Activated B cell treated with CpG ODN at 0.5 μM for 24 hours (primary cell): Measurements from ENCODE around the gene NUDT1. TPM values are rescaled to one million over a fixed set of nuclear protein-coding genes. Genes with fewer than 3 reads are reported as not detected.

Source experiments
- ATAC-seq: fragments of 200-7000 bp; cut with Tn5 transposase; one replicate; pipeline ENCODE4 v1.10.0; 2021; ENCODE audit warnings: low read depth, mild to moderate bottlenecking, moderate library complexity
- CTCF ChIA-PET: fragments of 350-600 bp; sonication (Branson Sonifier 250); formaldehyde crosslinking; loops from one replicate; lab custom pipeline; 2021; ENCODE audit warnings: antibody characterized with exemption; lab: Charles Lee
- POLR2A ChIA-PET: fragments of 350-600 bp; sonication (Branson Sonifier 250); formaldehyde crosslinking; loops from one replicate; lab custom pipeline; 2021; ENCODE audit warnings: antibody characterized with exemption; lab: Charles Lee
- DNase-seq: peaks from one replicate; pipeline ENCODE4 v3.0.0; 2022
- H3K27ac Mint-ChIP-seq: one replicate; pipeline ENCODE4 v1.8.0; 2020; ENCODE audit warnings: mixed read lengths
- H3K27me3 Mint-ChIP-seq: one replicate; pipeline ENCODE4 v1.8.0; 2021; ENCODE audit warnings: mixed read lengths
- H3K36me3 Mint-ChIP-seq: one replicate; pipeline ENCODE4 v1.8.0; 2021; ENCODE audit warnings: low read depth, mixed read lengths
- H3K4me1 Mint-ChIP-seq: one replicate; pipeline ENCODE4 v1.8.0; 2021; ENCODE audit warnings: mixed read lengths
- H3K4me3 Mint-ChIP-seq: one replicate; pipeline ENCODE4 v1.8.0; 2020; ENCODE audit warnings: mild to moderate bottlenecking, mixed read lengths
- H3K9me3 Mint-ChIP-seq: one replicate; pipeline ENCODE4 v1.8.0; 2020; ENCODE audit warnings: mixed read lengths
- CTCF ChIP-seq: fragments of 200-600 bp; IDR thresholded peaks from one replicate; pipeline ENCODE4 v1.8.0; 2022; ENCODE audit warnings: antibody characterized with exemption, mild to moderate bottlenecking
- intact Hi-C: fragments of 100-400 bp; cut with micrococcal nuclease; formaldehyde crosslinking; loops from one replicate; pipeline ENCODE4 v1.15.1; 2024
- total RNA-seq: library from RNA; stranded (reverse); gene quantifications from 2 replicates; pipeline ENCODE4 v1.2.3, GENCODE V29; 2022

The NUDT1 gene
- total RNA-seq, 1 donor from 2014 or later, result 38.0 TPM

GRCh38 chr7:2295936-2296620 lies 54.1 kb downstream of the NUDT1 start:
- DNase-seq (no peak), ATAC-seq (no peak)
- intact Hi-C loops, result loop anchor here (5.0 kb wide), 2 partner anchors 194 to 231 kb away; no protein-coding TSS in a partner anchor
- CTCF ChIA-PET, result no interaction called here
- H3K9me3 Mint-ChIP-seq, result peaks cover 3% of the 10 kb centered on the region
- peak overlapping the region; percentile 85 for H3K27ac Mint-ChIP-seq
- H3K36me3 Mint-ChIP-seq, result peaks cover 16% of the 10 kb centered on the region
- peak overlapping the region; percentile 65 for H3K4me3 Mint-ChIP-seq
- H3K27me3 Mint-ChIP-seq, result no peaks in the 10 kb centered on the region
- H3K4me1 Mint-ChIP-seq, result peaks cover 62% of the 10 kb centered on the region
- TF ChIP-seq CTCF, result no peak
- POLR2A ChIA-PET, result interaction anchor here (0.5 to 7.7 kb wide), 11 partner anchors 7 to 196 kb away, joined by 3 to 75 read pairs (median 6); partner anchors contain the start of gene SNX8

- no peak for DNase-seq
- Mint-ChIP-seq H3K27me3 (no peaks in the 10 kb centered on the region), H3K4me1 (peaks cover 66% of the 10 kb centered on the region), H3K4me3 (peak overlapping the region; percentile 65), H3K9me3 (peaks cover 3% of the 10 kb centered on the region), H3K36me3 (peaks cover 22% of the 10 kb centered on the region), H3K27ac (peak overlapping the region; percentile 85)
- ChIA-PET CTCF (no interaction called here), POLR2A (interaction anchor here (0.6 to 7.7 kb wide), 8 partner anchors 8 to 197 kb away, joined by 3 to 75 read pairs (median 6); partner anchors contain the start of gene SNX8)
- intact Hi-C loops, result loop anchor here (5.0 kb wide), 2 partner anchors 195 to 230 kb away; no protein-coding TSS in a partner anchor
- peak; percentile 20 for ATAC-seq
- no peak for TF ChIP-seq CTCF
Observed at GRCh38 chr7:2296832-2297231, 54.8 kb downstream of the NUDT1 start.

DNA sequence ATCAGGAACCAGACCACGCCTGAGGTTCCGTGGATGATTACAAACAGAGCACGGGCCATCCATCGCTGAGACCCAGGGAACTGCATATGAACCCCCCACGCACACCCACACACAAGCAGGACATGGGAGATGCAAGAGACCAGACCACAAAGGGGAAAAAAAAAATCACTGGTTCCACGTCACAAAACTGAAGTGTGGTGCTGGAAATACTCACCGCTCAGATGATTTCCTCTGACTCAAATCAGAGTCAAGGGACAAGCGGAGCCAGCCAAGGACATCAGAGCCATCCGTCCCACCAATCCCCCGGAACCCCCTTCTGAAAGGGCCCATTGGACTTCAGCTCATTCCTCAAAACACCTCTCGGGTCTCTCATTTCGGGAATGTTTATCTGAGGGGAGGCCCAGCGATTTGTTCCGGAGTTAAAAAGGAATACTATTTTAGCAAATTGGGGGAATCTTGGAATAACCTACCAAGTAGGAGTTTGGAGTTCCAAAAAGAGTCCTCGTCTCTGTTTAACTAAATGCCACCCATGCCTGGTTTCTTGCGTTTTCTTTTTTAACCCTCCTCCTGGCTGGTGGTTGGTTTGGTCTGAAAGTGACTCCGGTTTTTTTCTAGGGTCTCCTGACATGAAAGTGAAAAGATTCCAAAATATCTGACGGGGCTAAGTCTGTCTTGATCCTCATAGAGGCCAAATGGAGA lies 57.3 kb downstream of the NUDT1 start:
- ATAC-seq (peak; percentile 72), DNase-seq (peak; percentile 49)
- Mint-ChIP-seq H3K9me3 (peaks cover 3% of the 10 kb centered on the region), H3K4me3 (peak overlapping the region; percentile 77), H3K27me3 (no peaks in the 10 kb centered on the region), H3K36me3 (peaks cover 23% of the 10 kb centered on the region), H3K4me1 (peaks cover 76% of the 10 kb centered on the region), H3K27ac (peak overlapping the region; percentile 96)
- intact Hi-C loops, result loop anchor here (1.0 to 5.0 kb wide), 7 partner anchors 8 to 228 kb away; partner anchors contain the start of gene SNX8
- ChIA-PET CTCF (interaction anchor here (0.6 to 1.1 kb wide), 4 partner anchors 11 to 283 kb away, joined by 3 to 6 read pairs (median 3); no protein-coding TSS in a partner anchor), POLR2A (interaction anchor here (0.6 to 7.7 kb wide), 8 partner anchors 8 to 67 kb away, joined by 3 to 75 read pairs (median 7); partner anchors contain the start of genes MAD1L1, MRM2, NUDT1 and SNX8)
- no peak for TF ChIP-seq CTCF

GRCh38 chr7:2299870-2300512 lies 58.0 kb downstream of the NUDT1 start:
- peak overlapping the region; percentile 77 for H3K4me3 Mint-ChIP-seq
- peak overlapping the region; percentile 96 for H3K27ac Mint-ChIP-seq
- H3K27me3 Mint-ChIP-seq, result no peaks in the 10 kb centered on the region
- intact Hi-C loops, result loop anchor here (1.0 to 5.0 kb wide), 8 partner anchors 7 to 227 kb away; partner anchors contain the start of gene SNX8
- ATAC-seq (peak; percentile 35), DNase-seq (no peak)
- peaks cover 80% of the 10 kb centered on the region for H3K4me1 Mint-ChIP-seq
- ChIA-PET CTCF (interaction anchor here (0.6 to 1.1 kb wide), 3 partner anchors 13 to 284 kb away, joined by 3 to 6 read pairs (median 3); no protein-coding TSS in a partner anchor), POLR2A (interaction anchor here (0.7 to 7.7 kb wide), 9 partner anchors 8 to 230 kb away, joined by 3 to 75 read pairs (median 5); partner anchors contain the start of genes MAD1L1, MRM2, NUDT1 and SNX8)
- no peak for TF ChIP-seq CTCF
- peaks cover 3% of the 10 kb centered on the region for H3K9me3 Mint-ChIP-seq
- H3K36me3 Mint-ChIP-seq, result peaks cover 26% of the 10 kb centered on the region

Other genes with a start within 250 kb of the NUDT1 start
- gene MAD1L1, start 9.3 kb upstream of the NUDT1 start, total RNA-seq, result 54.6 and 65.7 TPM in 2 replicates
- 35.3 and 36.5 TPM in 2 replicates for gene MRM2, start within 50 bp of the NUDT1 start, total RNA-seq
- gene SNX8, start 72.2 kb downstream of the NUDT1 start, total RNA-seq, result 175 and 181 TPM in 2 replicates
- 198 and 202 TPM in 2 replicates for gene EIF3B, start 112.6 kb downstream of the NUDT1 start, total RNA-seq
- gene CHST12, start 161.4 kb downstream of the NUDT1 start, total RNA-seq, result 10.3 and 14.4 TPM in 2 replicates
- not detected in 2 replicates for gene GRIFIN, start 234.2 kb downstream of the NUDT1 start, total RNA-seq